H9 (cell line): ENCODE measurements around the gene LYPD4. TPM values are rescaled to one million over a fixed set of nuclear protein-coding genes. Genes with fewer than 3 reads are reported as not detected.

Experiments used
- DNase-seq: peaks from one replicate; pipeline ENCODE4 v3.0.0-alpha.2; 2017
- H2AFZ ChIP-seq: one replicate; pipeline ENCODE4 v1.6.1; 2013; ENCODE audit warnings: mild to moderate bottlenecking, low read length, control low read depth, moderate library complexity
- H2AK5ac ChIP-seq: 2 replicates; pipeline ENCODE4 v1.6.1; 2013; ENCODE audit warnings: low read length, control low read depth, mixed read lengths; ENCODE audit not compliant: insufficient read length
- H2BK120ac ChIP-seq: one replicate; pipeline ENCODE4 v1.6.1; 2013; ENCODE audit warnings: low read depth, mild to moderate bottlenecking, low read length, control low read depth, inconsistent platforms; ENCODE audit not compliant: poor library complexity, severe bottlenecking
- H2BK12ac ChIP-seq: 2 replicates; pipeline ENCODE4 v1.6.1; 2013; ENCODE audit warnings: low read length, control low read depth, mixed read lengths, low read depth; ENCODE audit not compliant: insufficient read length
- H2BK15ac ChIP-seq: 2 replicates; pipeline ENCODE4 v1.6.1; 2013; ENCODE audit warnings: low read depth, low read length, control low read depth
- H2BK20ac ChIP-seq: one replicate; pipeline ENCODE4 v1.6.1; 2013; ENCODE audit warnings: low read depth, mild to moderate bottlenecking, low read length, control low read depth, inconsistent platforms; ENCODE audit not compliant: poor library complexity, severe bottlenecking
- H2BK5ac ChIP-seq: 2 replicates; pipeline ENCODE4 v1.6.1; 2013; ENCODE audit warnings: low read length, control low read depth, mixed read lengths; ENCODE audit not compliant: insufficient read length
- H3K14ac ChIP-seq: 2 replicates; pipeline ENCODE4 v1.6.1; 2013; ENCODE audit warnings: low read length, control low read depth; ENCODE audit not compliant: insufficient read depth
- H3K18ac ChIP-seq: 2 replicates; pipeline ENCODE4 v1.6.1; 2013; ENCODE audit warnings: low read depth, mild to moderate bottlenecking, mixed read lengths, low read length, control low read depth; ENCODE audit not compliant: insufficient read length
- H3K23ac ChIP-seq: 2 replicates; pipeline ENCODE4 v1.6.1; 2013; ENCODE audit warnings: low read length, control low read depth, mixed read lengths, low read depth; ENCODE audit not compliant: insufficient read length
- H3K23me2 ChIP-seq: 2 replicates; pipeline ENCODE4 v1.6.1; 2013; ENCODE audit warnings: low read depth, mild to moderate bottlenecking, mixed read lengths, low read length, control low read depth; ENCODE audit not compliant: insufficient read length, poor library complexity, severe bottlenecking
- H3K27ac ChIP-seq: 2 replicates; pipeline ENCODE4 v1.5.1; 2013; ENCODE audit warnings: low read length, control low read depth, mixed read lengths, low read depth; ENCODE audit not compliant: insufficient read length
- H3K27me3 ChIP-seq: 2 replicates; pipeline ENCODE4 v1.6.1; 2013; ENCODE audit warnings: low read length, control low read depth, inconsistent platforms; ENCODE audit not compliant: insufficient read depth
- H3K4ac ChIP-seq: 2 replicates; pipeline ENCODE4 v1.6.1; 2013; ENCODE audit warnings: low read depth, mild to moderate bottlenecking, control low read depth, inconsistent platforms, low read length, moderate library complexity
- H3K4me1 ChIP-seq: 2 replicates; pipeline ENCODE4 v1.6.1; 2013; ENCODE audit warnings: low read length, control low read depth, inconsistent platforms; ENCODE audit not compliant: insufficient read depth
- H3K4me2 ChIP-seq: 2 replicates; pipeline ENCODE4 v1.6.1; 2013; ENCODE audit warnings: low read length, control low read depth, mixed read lengths; ENCODE audit not compliant: insufficient read length, insufficient read depth
- H3K56ac ChIP-seq: 2 replicates; pipeline ENCODE4 v1.6.1; 2013; ENCODE audit warnings: low read depth, mild to moderate bottlenecking, mixed read lengths, low read length, control low read depth; ENCODE audit not compliant: insufficient read length
- H3K79me1 ChIP-seq: 2 replicates; pipeline ENCODE4 v1.6.1; 2013; ENCODE audit warnings: low read depth, mild to moderate bottlenecking, moderate library complexity, low read length, control low read depth, inconsistent platforms; ENCODE audit not compliant: insufficient read depth, poor library complexity, severe bottlenecking
- H3K79me2 ChIP-seq: 2 replicates; pipeline ENCODE4 v1.6.1; 2013; ENCODE audit warnings: low read length, control low read depth, inconsistent platforms; ENCODE audit not compliant: insufficient read depth
- H3K9ac ChIP-seq: 2 replicates; pipeline ENCODE4 v1.6.1; 2013; ENCODE audit warnings: low read length, control low read depth, mixed read lengths; ENCODE audit not compliant: insufficient read length; ENCODE audit errors: extremely low read depth
- H3K9me3 ChIP-seq: one replicate; pipeline ENCODE4 v1.6.1; 2013; ENCODE audit warnings: low read depth, low read length, inconsistent platforms; ENCODE audit not compliant: control insufficient read depth
- H3T11ph ChIP-seq: one replicate; pipeline ENCODE4 v1.6.1; 2013; ENCODE audit warnings: mild to moderate bottlenecking, low read length, control low read depth, inconsistent platforms
- H4K20me1 ChIP-seq: one replicate; pipeline ENCODE4 v1.6.1; 2013; ENCODE audit not compliant: control insufficient read depth, insufficient read length, insufficient read depth
- H4K5ac ChIP-seq: 2 replicates; pipeline ENCODE4 v1.6.1; 2013; ENCODE audit warnings: low read depth, mild to moderate bottlenecking, mixed read lengths, low read length, control low read depth; ENCODE audit not compliant: insufficient read length
- H4K8ac ChIP-seq: replicated peaks from 2 replicates; pipeline ENCODE4 v1.6.1; 2013; ENCODE audit warnings: low read length, control low read depth, mixed read lengths, low read depth; ENCODE audit not compliant: insufficient read length
- H4K91ac ChIP-seq: 2 replicates; pipeline ENCODE4 v1.6.1; 2013; ENCODE audit warnings: low read depth, mild to moderate bottlenecking, moderate library complexity, mixed read lengths, low read length, control low read depth; ENCODE audit not compliant: insufficient read length
- H3K27ac Mint-ChIP-seq, 3 experiments: 2 replicates in 2 of 3; 3 replicates in 1 of 3; pipeline ENCODE4 v1.8.0; 2020 to 2021; ENCODE audit warnings: mixed read lengths in 3 of 3, mild to moderate bottlenecking in 1 of 3, moderate library complexity in 1 of 3
- H3K27me3 Mint-ChIP-seq: 2 replicates; pipeline ENCODE4 v1.8.0; 2021; ENCODE audit warnings: low read depth, mild to moderate bottlenecking, moderate library complexity, mixed read lengths
- H3K36me3 Mint-ChIP-seq, 3 experiments: 2 replicates in 2 of 3; 3 replicates in 1 of 3; pipeline ENCODE4 v1.8.0; 2020 to 2021; ENCODE audit warnings: low read depth in 3 of 3, mixed read lengths in 3 of 3; ENCODE audit not compliant: insufficient read depth in 1 of 3
- H3K4me1 Mint-ChIP-seq, 2 experiments: 2 replicates each; pipeline ENCODE4 v1.8.0; 2020; ENCODE audit warnings: mixed read lengths in 2 of 2
- H3K4me3 Mint-ChIP-seq, 2 experiments: 2 replicates in 1 of 2; 3 replicates in 1 of 2; pipeline ENCODE4 v1.8.0; 2020 to 2021; ENCODE audit warnings: mild to moderate bottlenecking in 2 of 2, mixed read lengths in 2 of 2, moderate library complexity in 1 of 2
- H3K9me3 Mint-ChIP-seq, 2 experiments: 2 replicates in 1 of 2; 3 replicates in 1 of 2; pipeline ENCODE4 v1.8.0; 2020; ENCODE audit warnings: mild to moderate bottlenecking in 2 of 2, mixed read lengths in 2 of 2, moderate library complexity in 1 of 2
- WGBS: extraction: QIAGEN DNeasy Blood & Tissue Kit; methylation state at CpG from one replicate; pipeline ENCODE4 v1.1.7; 2013; ENCODE audit warnings: missing lambda C conversion rate, low lambda C conversion rate, mixed read lengths; ENCODE audit not compliant: insufficient read length; ENCODE audit errors: extremely low coverage; 5-methylcytosine and 5-hydroxymethylcytosine counted together
- total RNA-seq: library from RNA; stranded (reverse); gene quantifications from 2 replicates; pipeline ENCODE4 v1.2.1, GENCODE V29; 2021
- TF ChIP-seq, protein P1 (sequence below): fragments of 200-600 bp; sonication (generic); conservative IDR thresholded peaks from 3 replicates; pipeline ENCODE4 v1.8.0; 2021; ENCODE audit warnings: antibody characterized with exemption, mild to moderate bottlenecking

The LYPD4 gene
- total RNA-seq, 1 experiment from 2014 or later = not detected

DNA sequence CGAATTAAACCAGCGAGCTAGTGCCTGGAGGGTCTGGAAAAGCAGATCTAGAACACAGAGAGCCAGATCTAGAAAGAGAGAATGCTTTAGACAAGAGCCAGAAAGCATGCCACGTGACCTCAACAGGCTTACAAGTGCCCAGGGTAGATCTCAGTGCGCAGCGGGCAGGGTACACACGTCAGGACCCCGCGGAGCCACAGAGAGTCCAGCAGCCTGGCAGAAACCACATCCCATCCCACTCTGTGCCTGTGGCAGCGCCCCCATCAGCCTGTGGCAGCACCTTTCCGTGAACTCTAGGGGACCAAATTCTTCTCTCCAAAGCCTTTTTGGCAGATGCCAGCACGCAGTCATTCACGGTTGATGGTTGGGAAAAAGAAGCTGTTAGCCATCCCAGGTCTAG lies 44.4 kb upstream of the LYPD4 start:
- H3K27ac ChIP-seq = no peak overlapping the region
- WGBS = no CpG with 5 or more reads among the region's 12 CpGs
- no peak overlapping the region for H2AFZ ChIP-seq
- Mint-ChIP-seq H3K9me3 (no peaks in the 10 kb centered on the region; a peak in 1 of 5 replicates), H3K27ac (no peak overlapping the region), H3K4me3 (no peak overlapping the region), H3K36me3 (peaks cover 0 to 19% (median 4%) of the 10 kb centered on the region in 3 experiments; a peak in 3 of 7 replicates), H3K27me3 (peaks cover under 1% of the 10 kb centered on the region; the same call in 1 of the 2 replicates), H3K4me1 (peaks cover 21 to 37% of the 10 kb centered on the region in 2 experiments)
- H3K23me2 ChIP-seq = peaks cover 5% of the 10 kb centered on the region
- H3K9me3 ChIP-seq = no peaks in the 10 kb centered on the region
- H4K5ac ChIP-seq = no peak overlapping the region
- no peaks in the 10 kb centered on the region for H3K79me1 ChIP-seq
- no peak overlapping the region for H3K4me2 ChIP-seq
- H4K91ac ChIP-seq = no peak overlapping the region
- no peak overlapping the region for H3K56ac ChIP-seq
- H3K18ac ChIP-seq = no peak overlapping the region
- no peak overlapping the region for H3T11ph ChIP-seq
- H2BK120ac ChIP-seq = no peak overlapping the region
- 0 out of 2 replicates have a peak, but pooled peaks cover 2% of the 10 kb centered on the region for H3K79me2 ChIP-seq
- H2BK12ac ChIP-seq = no peak overlapping the region
- TF ChIP-seq, protein P1, sequence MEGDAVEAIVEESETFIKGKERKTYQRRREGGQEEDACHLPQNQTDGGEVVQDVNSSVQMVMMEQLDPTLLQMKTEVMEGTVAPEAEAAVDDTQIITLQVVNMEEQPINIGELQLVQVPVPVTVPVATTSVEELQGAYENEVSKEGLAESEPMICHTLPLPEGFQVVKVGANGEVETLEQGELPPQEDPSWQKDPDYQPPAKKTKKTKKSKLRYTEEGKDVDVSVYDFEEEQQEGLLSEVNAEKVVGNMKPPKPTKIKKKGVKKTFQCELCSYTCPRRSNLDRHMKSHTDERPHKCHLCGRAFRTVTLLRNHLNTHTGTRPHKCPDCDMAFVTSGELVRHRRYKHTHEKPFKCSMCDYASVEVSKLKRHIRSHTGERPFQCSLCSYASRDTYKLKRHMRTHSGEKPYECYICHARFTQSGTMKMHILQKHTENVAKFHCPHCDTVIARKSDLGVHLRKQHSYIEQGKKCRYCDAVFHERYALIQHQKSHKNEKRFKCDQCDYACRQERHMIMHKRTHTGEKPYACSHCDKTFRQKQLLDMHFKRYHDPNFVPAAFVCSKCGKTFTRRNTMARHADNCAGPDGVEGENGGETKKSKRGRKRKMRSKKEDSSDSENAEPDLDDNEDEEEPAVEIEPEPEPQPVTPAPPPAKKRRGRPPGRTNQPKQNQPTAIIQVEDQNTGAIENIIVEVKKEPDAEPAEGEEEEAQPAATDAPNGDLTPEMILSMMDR = no peak
- H3K27me3 ChIP-seq = no peaks in the 10 kb centered on the region
- H3K4ac ChIP-seq = no peak overlapping the region
- no peak overlapping the region for H2BK15ac ChIP-seq
- H3K14ac ChIP-seq = no peak overlapping the region
- no peaks in the 10 kb centered on the region for H4K20me1 ChIP-seq
- H3K23ac ChIP-seq = no peak overlapping the region
- H2AK5ac ChIP-seq = no peak overlapping the region
- H3K9ac ChIP-seq = no peak overlapping the region
- no peak overlapping the region for H4K8ac ChIP-seq
- H2BK20ac ChIP-seq = no peak overlapping the region
- no peak overlapping the region for H2BK5ac ChIP-seq
- H3K4me1 ChIP-seq = peaks cover 8% of the 10 kb centered on the region
- no peak for DNase-seq
